ENCODE measurements around the gene NPRL2.

The NPRL2 gene

GRCh38 chr3:50373146-50374051 is 22.8 kb upstream of the NPRL2 start:
- no peak for DNase-seq (ENCODE audit: low read depth in 2 of 2)

- no peak for DNase-seq (ENCODE audit: low read depth in 2 of 2)
Measured at GRCh38 chr3:50372349-50372748, 21.8 kb upstream of the NPRL2 start.

GRCh38 chr3:50371133-50371685 is 20.6 kb upstream of the NPRL2 start:
- no peak for DNase-seq (ENCODE audit: low read depth in 2 of 2)

GRCh38 chr3:50370594-50370993 is 20.0 kb upstream of the NPRL2 start:
- no peak for DNase-seq (ENCODE audit: low read depth in 2 of 2)

- no peak for DNase-seq (ENCODE audit: low read depth in 2 of 2)
Measured at GRCh38 chr3:50369012-50369670, 18.6 kb upstream of the NPRL2 start.

GRCh38 chr3:50365842-50366220 is 15.3 kb upstream of the NPRL2 start:
- DNase-seq (ENCODE audit: low read depth in 2 of 2) = no peak

- DNase-seq (ENCODE audit: low read depth in 2 of 2) = peak; percentile 83 to 89
Measured at GRCh38 chr3:50365080-50365841, 14.7 kb upstream of the NPRL2 start.

- DNase-seq (ENCODE audit: low read depth in 2 of 2) = no peak
Measured at GRCh38 chr3:50364573-50365079, 14.1 kb upstream of the NPRL2 start.

- DNase-seq (ENCODE audit: low read depth in 2 of 2) = no peak
Measured at GRCh38 chr3:50359760-50360110, 9.2 kb upstream of the NPRL2 start.

GRCh38 chr3:50358911-50359759 is 8.6 kb upstream of the NPRL2 start, which contains the start of gene TMEM115:
TMEM115 (minus strand) TSS chr3:50359521; CDS start chr3:50359063, 458 bp downstream.
- DNase-seq (ENCODE audit: low read depth in 2 of 2) = peak; percentile 84 to 87

- DNase-seq (ENCODE audit: low read depth in 2 of 2) = no peak
Measured at GRCh38 chr3:50358355-50358910, 7.9 kb upstream of the NPRL2 start.

GRCh38 chr3:50357481-50357880 is 6.9 kb upstream of the NPRL2 start:
- DNase-seq (ENCODE audit: low read depth in 2 of 2) = no peak

GRCh38 chr3:50356553-50356952 is 6.0 kb upstream of the NPRL2 start:
- DNase-seq (ENCODE audit: low read depth in 2 of 2) = no peak

- no peak for DNase-seq (ENCODE audit: low read depth in 2 of 2)
Measured at GRCh38 chr3:50355829-50356552, 5.4 kb upstream of the NPRL2 start.

- no peak for DNase-seq (ENCODE audit: low read depth in 2 of 2)
Measured at GRCh38 chr3:50354850-50355249, 4.3 kb upstream of the NPRL2 start.

GRCh38 chr3:50354186-50354764 is 3.7 kb upstream of the NPRL2 start:
- DNase-seq (ENCODE audit: low read depth in 2 of 2) = no peak

GRCh38 chr3:50353245-50354004 is 2.9 kb upstream of the NPRL2 start:
- no peak for DNase-seq (ENCODE audit: low read depth in 2 of 2)

GRCh38 chr3:50352781-50353180 is 2.2 kb upstream of the NPRL2 start:
- no peak for DNase-seq (ENCODE audit: low read depth in 2 of 2)

GRCh38 chr3:50351323-50351697 is 735 bp upstream of the NPRL2 start:
- no peak for DNase-seq (ENCODE audit: low read depth in 2 of 2)
